HepG2 (cell line): ENCODE data around the gene ASXL1. TPM values are rescaled to one million over a fixed set of nuclear protein-coding genes. Genes with fewer than 3 reads are reported as not detected.

Experiments used
- ATAC-seq: fragments of 200-7000 bp; cut with Tn5 transposase; 3 replicates; pipeline ENCODE4 v1.9.1; 2020; ENCODE audit warnings: mild to moderate bottlenecking, moderate library complexity
- BruUV-seq: library from RNA; stranded (reverse); fragments of 400-500 nt; replicated peaks from 2 replicates; lab custom pipeline; 2021; lab: Mats Ljungman, UMichigan
- CTCF ChIA-PET: fragments of 300-600 bp; formaldehyde crosslinking; extraction: SDS; loops from one replicate; lab custom pipeline; 2021; ENCODE audit warnings: low total read pairs, inconsistent platforms, low intra/inter-chr PET ratio; lab: Yijun Ruan, JAX
- POLR2A ChIA-PET: fragments of 350-600 bp; sonication (Branson Sonifier 250); formaldehyde crosslinking; loops from one replicate; lab custom pipeline; 2020; ENCODE audit warnings: antibody characterized with exemption, inconsistent platforms; lab: Yijun Ruan, JAX
- DNase-seq: peaks from one replicate; pipeline ENCODE4 v3.0.0-alpha.2; 2015; ENCODE audit warnings: low spot score
- FAIRE-seq: peaks from 3 replicates; lab custom pipeline; 2011; peaks lifted over from hg19 to GRCh38; lab: Jason Lieb, UNC
- H2AFZ ChIP-seq: one replicate; pipeline ENCODE4 v1.6.1; 2011; ENCODE audit warnings: low read length, inconsistent platforms
- H3K27ac ChIP-seq: fragments of 300-600 bp; 3 replicates; pipeline ENCODE4 v1.8.0; 2011; ENCODE audit warnings: mixed run types, mild to moderate bottlenecking, mixed read lengths, low read length, inconsistent platforms; ENCODE audit not compliant: insufficient read depth; ENCODE audit errors: extremely low read length
- H3K27me3 ChIP-seq, 2 experiments: fragments of 200-600 bp in 1 of 2; 2 replicates in 1 of 2; 3 replicates in 1 of 2; pipeline versions ENCODE4 v1.6.0 to v1.8.0; 2011; ENCODE audit warnings: low read length in 2 of 2, mild to moderate bottlenecking in 2 of 2, moderate library complexity in 2 of 2, inconsistent platforms in 1 of 2; ENCODE audit not compliant: insufficient read depth in 2 of 2, control insufficient read depth in 1 of 2
- H3K36me3 ChIP-seq, 2 experiments: fragments of 200-600 bp in 1 of 2; replicated peaks in 1 of 2; 2 replicates in 1 of 2; 3 replicates in 1 of 2; pipeline versions ENCODE4 v1.5.1 to v1.8.0; 2011; ENCODE audit warnings: low read length in 2 of 2, inconsistent platforms in 1 of 2; ENCODE audit not compliant: insufficient read depth in 2 of 2, control insufficient read depth in 1 of 2
- H3K4me1 ChIP-seq: 2 replicates; pipeline ENCODE4 v1.5.1; 2012; ENCODE audit warnings: low read length, inconsistent platforms; ENCODE audit not compliant: insufficient read depth
- H3K4me2 ChIP-seq: 2 replicates; pipeline ENCODE4 v1.6.0; 2011; ENCODE audit warnings: low read depth, low read length, inconsistent platforms
- H3K4me3 ChIP-seq, 3 experiments: fragments of 200-600 bp in 1 of 3; sonication (generic), shearing (Covaris generic) in 1 of 3; replicated peaks in 1 of 3; 2 replicates each; pipeline ENCODE4 v1.5.1; 2011 to 2016; ENCODE audit warnings: low read length in 3 of 3, inconsistent platforms in 2 of 3, low read depth in 2 of 3, mild to moderate bottlenecking in 2 of 3, control low read depth in 1 of 3, mixed read lengths in 1 of 3; ENCODE audit not compliant: insufficient read depth in 1 of 3
- H3K79me2 ChIP-seq: one replicate; pipeline ENCODE4 v1.6.1; 2011; ENCODE audit warnings: low read length, inconsistent platforms; ENCODE audit not compliant: insufficient read depth
- H3K9ac ChIP-seq: 2 replicates; pipeline ENCODE4 v1.6.0; 2011; ENCODE audit warnings: mild to moderate bottlenecking, low read depth, low read length, inconsistent platforms; ENCODE audit not compliant: insufficient read depth
- H3K9me3 ChIP-seq: 2 replicates; pipeline ENCODE4 v1.5.1; 2012; ENCODE audit warnings: mild to moderate bottlenecking, low read length
- H4K20me1 ChIP-seq: 2 replicates; pipeline ENCODE4 v1.6.0; 2011; ENCODE audit warnings: inconsistent platforms, mild to moderate bottlenecking, low read length, moderate library complexity; ENCODE audit not compliant: insufficient read depth
- AGO2 ChIP-seq: fragments of 200-400 bp; formaldehyde crosslinking; optimal IDR thresholded peaks from 2 replicates; pipeline ENCODE3; 2017; ENCODE audit warnings: mild to moderate bottlenecking, low read depth, low read length, moderate library complexity
- ARID4A ChIP-seq: sonication (generic); formaldehyde crosslinking; IDR thresholded peaks from 2 replicates; pipeline ENCODE4 v1.5.0; 2020; ENCODE audit warnings: mild to moderate bottlenecking, missing genetic modification reagents, borderline replicate concordance
- HNRNPL ChIP-seq: fragments of 200-400 bp; formaldehyde crosslinking; IDR thresholded peaks from 2 replicates; pipeline ENCODE4 v1.6.1; 2017; ENCODE audit warnings: mild to moderate bottlenecking, low read depth, low read length
- KDM5B ChIP-seq: sonication (generic); formaldehyde crosslinking; IDR thresholded peaks from 2 replicates; pipeline ENCODE4 v1.4.0; 2020; ENCODE audit warnings: missing genetic modification reagents, mild to moderate bottlenecking, borderline replicate concordance
- KLF13 ChIP-seq: sonication (generic); formaldehyde crosslinking; IDR thresholded peaks from 2 replicates; pipeline ENCODE4 v1.4.0; 2020; ENCODE audit warnings: mild to moderate bottlenecking, missing genetic modification reagents
- MED8 ChIP-seq: sonication (generic); formaldehyde crosslinking; IDR thresholded peaks from 2 replicates; pipeline ENCODE4 v1.8.1; 2023; ENCODE audit warnings: mild to moderate bottlenecking, missing genetic modification reagents; ENCODE audit not compliant: insufficient replicate concordance
- PCBP1 ChIP-seq: fragments of 200-400 bp; formaldehyde crosslinking; IDR thresholded peaks from 2 replicates; pipeline ENCODE4 v1.6.1; 2017; ENCODE audit warnings: mild to moderate bottlenecking, low read depth, low read length, borderline replicate concordance
- POLR2A ChIP-seq, 2 experiments: IDR thresholded peaks; 2 replicates each; pipeline ENCODE4 v1.6.1; 2011; ENCODE audit warnings: low read depth in 2 of 2, low read length in 2 of 2, mild to moderate bottlenecking in 1 of 2, moderate library complexity in 1 of 2; ENCODE audit not compliant: insufficient read depth in 1 of 2
- RBM22 ChIP-seq: fragments of 200-400 bp; formaldehyde crosslinking; optimal IDR thresholded peaks from 2 replicates; pipeline ENCODE3; 2017; ENCODE audit warnings: mild to moderate bottlenecking, low read length, moderate library complexity
- ZNF253 ChIP-seq: sonication (generic); formaldehyde crosslinking; IDR thresholded peaks from 2 replicates; pipeline ENCODE4 v1.8.0; 2022; ENCODE audit warnings: mild to moderate bottlenecking, missing genetic modification reagents, borderline replicate concordance
- ZNF782 ChIP-seq: sonication (generic); formaldehyde crosslinking; IDR thresholded peaks from 2 replicates; pipeline ENCODE4 v1.4.0; 2020; ENCODE audit warnings: missing genetic modification reagents, mild to moderate bottlenecking, borderline replicate concordance
- ZNF891 ChIP-seq: sonication (generic); formaldehyde crosslinking; IDR thresholded peaks from 2 replicates; pipeline ENCODE4 v1.5.0; 2020; ENCODE audit warnings: mild to moderate bottlenecking, missing genetic modification reagents
- WGBS: methylation state at CpG from one replicate; pipeline ENCODE4 v1.1.6; 2017; ENCODE audit warnings: low lambda C conversion rate; 5-methylcytosine and 5-hydroxymethylcytosine counted together
- in situ Hi-C: cut with HindIII; loops from 2 replicates; pipeline ENCODE4 v1.10.0; 2017; ENCODE audit warnings: low pct_unique_long_range_greater_than_20kb; ENCODE audit not compliant: extremely low pct_ligation_motif_present
- intact Hi-C: fragments of 100-400 bp; cut with micrococcal nuclease; formaldehyde crosslinking; loops from one replicate; pipeline ENCODE4 v1.10.0; 2022; ENCODE audit not compliant: unreplicated experiment
- polyA plus RNA-seq, 8 experiments: library from polyadenylated mRNA; depleted of rRNA in 3 of 8; stranded (reverse) in 7 of 8; unstranded in 1 of 8; fragments of >200 nt; fragmentation: Illumina TruSeq in 4 of 8; extraction: Trizol in 4 of 8; gene quantifications; 2 replicates each; pipeline versions ENCODE4 v1.2.1 to v1.2.3, GENCODE V29; 2011 to 2016; ENCODE audit warnings: low read depth in 4 of 8, missing spikeins in 1 of 8, mixed read lengths in 1 of 8; ENCODE audit not compliant: insufficient read depth in 1 of 8
- total RNA-seq, 5 experiments: library from RNA; depleted of rRNA; stranded (reverse); fragments of >200 nt; fragmentation: Illumina TruSeq; extraction: Trizol; gene quantifications; 2 replicates each; pipeline ENCODE4 v1.2.3, GENCODE V29; 2016; ENCODE audit warnings: low read depth in 1 of 5
- TF ChIP-seq, protein P1 (sequence below): sonication (generic); formaldehyde crosslinking; IDR thresholded peaks from 2 replicates; pipeline ENCODE4 v1.9.0; 2022; ENCODE audit warnings: missing genetic modification reagents, mild to moderate bottlenecking, borderline replicate concordance

Gene ASXL1
- total and polyA plus RNA-seq, 2 of the 13 experiments (the other 11 are each of a cell fraction or from before 2014, with no cell fraction given), result 62.1 to 74.8 TPM

DNA sequence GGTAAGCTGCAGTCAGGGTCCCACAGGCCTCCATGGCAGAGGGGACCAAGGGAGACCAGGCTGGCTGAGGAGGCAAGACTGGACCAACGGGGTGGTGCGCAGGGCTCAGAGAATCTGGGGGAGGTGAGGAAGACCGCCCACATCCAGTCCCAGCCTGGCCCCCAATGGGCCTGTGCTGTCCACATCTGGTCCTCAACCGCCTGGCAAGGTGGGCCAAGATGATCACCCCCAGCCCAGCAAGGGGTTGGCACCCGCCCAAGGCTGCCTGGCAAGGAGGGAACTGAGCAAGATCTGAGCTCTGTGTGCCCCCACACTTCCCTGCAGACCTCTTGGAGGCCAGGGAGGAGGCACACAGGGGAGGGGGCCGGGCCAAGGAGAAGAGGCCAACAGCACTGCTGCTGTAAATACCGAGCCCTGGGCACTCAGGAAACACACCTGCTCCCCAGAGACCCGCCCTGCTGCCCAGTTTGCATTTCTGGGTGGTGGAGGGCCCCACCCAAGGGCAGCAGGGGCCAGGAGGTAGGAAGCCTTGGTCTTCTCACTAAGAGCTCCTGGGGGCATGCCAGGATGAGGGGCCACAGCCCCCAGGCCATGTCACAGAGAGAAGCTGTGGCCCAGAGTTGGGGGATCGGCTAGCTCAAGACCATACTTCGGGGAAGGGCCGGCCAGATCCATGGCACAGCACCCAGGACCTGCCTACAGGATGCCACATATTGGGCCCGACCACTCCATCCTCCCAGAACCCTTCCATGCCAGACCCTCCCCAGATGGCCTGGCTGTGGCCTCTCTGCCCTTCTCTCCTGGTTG, 109.6 kb downstream of the ASXL1 start:
- WGBS, result 97% methylated on average over 12 of the region's 12 CpGs
- no peak for DNase-seq
- Histone ChIP-seq H3K9ac (peak overlapping the region; percentile 36; the same call in 1 of the 2 replicates), H3K4me2 (no peak overlapping the region), H3K27ac (no peak overlapping the region), H4K20me1 (peaks cover 15% of the 10 kb centered on the region; the same call in 1 of the 2 replicates), H3K79me2 (peaks cover 80% of the 10 kb centered on the region), H3K36me3 (peaks cover 15 to 41% of the 10 kb centered on the region in 2 experiments; a peak in 4 of 5 replicates), H3K4me1 (peaks cover 83% of the 10 kb centered on the region), H2AFZ (no peak overlapping the region), H3K9me3 (no peaks in the 10 kb centered on the region), H3K27me3 (no peaks in the 10 kb centered on the region), H3K4me3 (no peak overlapping the region)
- FAIRE-seq, result no peak
- no peak for ATAC-seq
- BruUV-seq, result no TSS peak
- intact Hi-C loops (no loop called here), in situ Hi-C loops (no loop called here)
- CTCF ChIA-PET, result no interaction called here
- TF ChIP-seq AGO2, result peak; percentile 76
- peak; percentile 30 for TF ChIP-seq RBM22
- TF ChIP-seq ZNF253 (CRISPR knock-in tag), result no peak
- no peak for TF ChIP-seq ZNF782 (CRISPR knock-in tag)
- TF ChIP-seq KLF13 (CRISPR knock-in tag), result no peak
- TF ChIP-seq, protein P1, sequence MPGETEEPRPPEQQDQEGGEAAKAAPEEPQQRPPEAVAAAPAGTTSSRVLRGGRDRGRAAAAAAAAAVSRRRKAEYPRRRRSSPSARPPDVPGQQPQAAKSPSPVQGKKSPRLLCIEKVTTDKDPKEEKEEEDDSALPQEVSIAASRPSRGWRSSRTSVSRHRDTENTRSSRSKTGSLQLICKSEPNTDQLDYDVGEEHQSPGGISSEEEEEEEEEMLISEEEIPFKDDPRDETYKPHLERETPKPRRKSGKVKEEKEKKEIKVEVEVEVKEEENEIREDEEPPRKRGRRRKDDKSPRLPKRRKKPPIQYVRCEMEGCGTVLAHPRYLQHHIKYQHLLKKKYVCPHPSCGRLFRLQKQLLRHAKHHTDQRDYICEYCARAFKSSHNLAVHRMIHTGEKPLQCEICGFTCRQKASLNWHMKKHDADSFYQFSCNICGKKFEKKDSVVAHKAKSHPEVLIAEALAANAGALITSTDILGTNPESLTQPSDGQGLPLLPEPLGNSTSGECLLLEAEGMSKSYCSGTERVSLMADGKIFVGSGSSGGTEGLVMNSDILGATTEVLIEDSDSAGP (CRISPR knock-in tag), result 0 out of 2 replicates have a peak, but pooled peaks have one; percentile 4
- TF ChIP-seq ZNF891 (CRISPR knock-in tag), result 0 out of 2 replicates have a peak, but pooled peaks have one; percentile 2
- peak; percentile 23; the same call in 1 of the 2 replicates for TF ChIP-seq KDM5B (CRISPR knock-in tag)
- TF ChIP-seq ARID4A (CRISPR knock-in tag), result no peak
- TF ChIP-seq POLR2A (IDR thresholded peaks at IDR 0.05; ENCODE audit: insufficient read depth in 1 of 2, low read depth in 2 of 2, low read length in 2 of 2), result 0 out of 4 replicates have a peak, but pooled peaks of 1 of the 2 experiments have one; percentile 31
- TF ChIP-seq HNRNPL, result 0 out of 2 replicates have a peak, but pooled peaks have one; percentile 16
- TF ChIP-seq MED8 (CRISPR knock-in tag), result no peak
- TF ChIP-seq PCBP1, result 0 out of 2 replicates have a peak, but pooled peaks have one; percentile 7
- POLR2A ChIA-PET, result interaction anchor here (1.0 to 2.5 kb wide), 4 partner anchors 8 to 76 kb away, joined by 3 to 39 read pairs (median 6); no protein-coding TSS in a partner anchor
